Subcutaneous abdominal adipose tissue (tissue), 5 donors: Measurements from ENCODE around the gene DAND5.

Experiments
- H3K27ac ChIP-seq: one replicate; pipeline ENCODE4 v1.7.0; 2013; ENCODE audit warnings: low read depth, mild to moderate bottlenecking, inconsistent platforms, low read length, moderate library complexity
- H3K27me3 ChIP-seq, 5 donors: one replicate each; pipeline ENCODE4 v1.7.0; 2013; ENCODE audit warnings: low read length in 5 of 5, inconsistent platforms in 1 of 5; ENCODE audit not compliant: control insufficient read depth in 5 of 5, insufficient read depth in 4 of 5
- H3K36me3 ChIP-seq, 5 donors: one replicate each; pipeline ENCODE4 v1.7.0; 2013; ENCODE audit warnings: low read length in 5 of 5; ENCODE audit not compliant: control insufficient read depth in 5 of 5, insufficient read depth in 5 of 5
- H3K4me1 ChIP-seq, 5 donors: one replicate each; pipeline ENCODE4 v1.7.0; 2013; ENCODE audit warnings: low read length in 5 of 5, mild to moderate bottlenecking in 3 of 5, moderate library complexity in 1 of 5; ENCODE audit not compliant: control insufficient read depth in 5 of 5, insufficient read depth in 5 of 5
- H3K4me3 ChIP-seq, 5 donors: one replicate each; pipeline ENCODE4 v1.7.0; 2013; ENCODE audit warnings: low read length in 5 of 5, low read depth in 1 of 5
- H3K9ac ChIP-seq, 5 donors: one replicate each; pipeline ENCODE4 v1.7.0; 2013; ENCODE audit warnings: low read length in 5 of 5, mild to moderate bottlenecking in 4 of 5, moderate library complexity in 3 of 5
- H3K9me3 ChIP-seq, 5 donors: one replicate each; pipeline ENCODE4 v1.7.0; 2013; ENCODE audit warnings: low read length in 5 of 5; ENCODE audit not compliant: control insufficient read depth in 5 of 5
- donor health status: healthy.
- donor health status: healthy.
- donor health status: healthy.
- donor health status: healthy.
- donor health status: healthy.

Gene DAND5

DNA sequence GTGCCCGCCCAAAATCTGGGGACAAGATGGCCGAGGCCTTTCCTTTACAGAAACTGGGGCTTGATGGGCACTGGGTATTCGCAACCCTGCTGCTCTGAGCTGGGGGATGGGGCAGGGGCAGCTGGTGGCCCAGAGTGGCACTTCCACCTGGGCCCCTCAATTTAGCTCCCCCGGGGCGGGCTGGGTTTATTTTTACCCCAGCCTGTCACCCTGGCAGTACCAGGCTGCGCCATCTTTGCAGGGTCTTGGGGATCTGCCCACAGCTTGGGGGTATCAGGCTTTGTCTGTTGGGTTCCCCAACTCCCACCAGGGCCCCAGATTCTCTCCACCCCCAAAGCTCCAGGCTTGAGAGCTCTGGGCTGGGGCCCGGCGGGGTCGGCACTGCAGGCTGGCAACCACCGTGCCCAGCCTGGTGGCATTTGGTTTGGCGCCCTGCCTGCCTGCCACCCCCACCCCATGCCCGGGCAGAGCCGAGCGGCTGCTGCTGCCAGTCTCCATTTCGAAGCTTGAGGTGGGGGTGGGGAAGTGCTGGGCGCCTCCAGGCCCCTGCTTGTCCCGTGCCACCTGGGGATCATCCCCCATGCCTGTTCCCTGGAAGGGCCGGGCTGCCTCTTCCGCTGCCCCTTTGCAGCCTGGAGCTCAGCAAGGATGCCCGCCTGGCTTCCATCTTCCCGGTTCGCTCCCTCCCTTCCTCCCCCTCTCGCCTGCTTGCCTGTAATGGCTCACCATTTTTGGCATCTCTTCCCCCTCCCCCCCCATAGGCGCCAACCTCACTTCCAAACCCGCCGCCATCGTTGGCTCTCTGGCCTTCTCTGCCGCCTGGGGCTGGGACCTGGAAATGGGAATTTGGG, 37.3 kb downstream of the DAND5 start:
- Histone ChIP-seq H3K27ac (peak overlapping the region; percentile 90), H3K4me3 (no peak overlapping the region), H3K36me3 (peaks cover 0 to 8% (median 7%) of the 10 kb centered on the region in 5 donors), H3K27me3 (peaks cover 0 to 3% (median 0%) of the 10 kb centered on the region in 5 donors), H3K9ac (peak overlapping the region in 1 of 5 donors; percentile 37), H3K9me3 (no peaks in the 10 kb centered on the region), H3K4me1 (peaks cover 16 to 99% (median 91%) of the 10 kb centered on the region in 5 donors)

DNA sequence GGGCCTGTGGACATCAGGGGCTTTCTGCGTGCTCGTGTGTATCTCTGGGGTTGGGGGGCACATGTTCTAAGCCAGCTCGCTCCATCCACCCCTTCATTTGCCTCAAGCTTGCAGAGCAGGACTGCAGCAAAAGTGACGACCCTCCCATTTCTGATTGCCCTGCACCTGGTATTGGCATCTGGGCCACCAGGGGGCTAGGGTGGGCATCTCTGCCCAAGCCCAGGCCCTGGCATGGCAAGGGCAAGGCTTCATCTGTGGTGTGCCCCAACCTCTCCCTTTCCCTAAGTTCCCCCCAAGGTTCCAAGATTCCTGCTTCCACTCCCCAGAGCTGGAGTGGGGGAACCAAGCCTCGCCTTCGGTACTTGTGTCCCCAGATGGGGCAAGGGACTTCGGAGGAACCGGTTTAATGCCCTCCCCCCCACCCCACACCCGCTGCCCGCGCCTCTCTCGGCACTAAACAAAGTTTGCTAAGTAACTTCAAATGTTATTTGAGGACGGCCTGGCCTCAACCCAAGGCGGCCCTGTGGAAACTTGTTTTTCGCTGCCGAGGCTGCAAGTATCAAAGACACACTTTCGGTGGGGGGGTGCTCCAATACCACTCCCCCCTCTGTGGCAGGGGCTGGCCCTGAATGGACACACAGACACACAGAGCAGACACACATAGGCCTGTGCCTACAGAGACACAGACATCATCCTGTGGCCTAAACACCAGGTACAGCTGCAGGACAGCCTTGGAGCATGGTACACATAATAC, 38.1 kb downstream of the DAND5 start:
- peaks cover 16 to 99% (median 96%) of the 10 kb centered on the region in 5 donors for H3K4me1 ChIP-seq

DNA sequence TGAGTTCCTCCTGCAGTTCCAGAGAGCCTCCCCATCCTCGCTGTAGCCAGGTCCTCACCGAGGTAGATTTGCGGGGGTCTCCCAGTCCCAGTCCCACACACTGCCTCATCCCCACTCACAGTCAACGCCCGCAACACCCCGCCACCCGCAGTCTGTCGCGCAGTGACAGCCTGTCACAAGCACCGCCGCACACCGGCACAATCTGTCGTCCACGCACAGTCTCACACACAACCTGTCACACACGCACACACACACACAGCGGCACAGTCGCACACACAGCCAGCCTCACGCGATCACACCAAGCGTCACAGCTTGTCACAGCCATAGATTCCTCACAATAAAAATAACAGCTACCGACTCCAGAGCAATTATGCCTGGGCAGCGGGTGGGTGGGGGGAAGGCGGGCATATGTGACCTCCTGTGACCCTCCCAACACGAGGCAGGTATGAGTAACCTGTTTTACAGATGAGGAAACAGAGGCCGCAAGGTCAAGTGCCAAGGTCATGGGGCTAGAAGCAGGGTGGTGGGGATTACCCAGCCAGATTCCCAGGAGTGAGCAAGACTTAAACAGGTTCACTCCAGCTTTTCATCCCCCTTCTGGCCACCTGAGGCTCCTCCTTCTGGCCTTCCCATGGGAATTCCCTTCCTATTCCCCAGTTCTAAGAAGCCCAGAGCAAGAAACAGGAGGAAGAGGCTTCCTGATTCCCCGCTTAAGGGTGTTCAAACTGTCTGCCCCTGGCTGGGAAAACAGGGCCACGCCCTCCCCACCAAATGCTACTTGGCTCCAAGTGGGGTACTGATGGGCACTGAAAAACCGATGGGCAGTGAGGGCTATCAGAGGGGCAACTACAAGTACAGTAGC, 39.8 kb downstream of the DAND5 start:
- Histone ChIP-seq H3K27ac (peak overlapping the region; percentile 97), H3K27me3 (peaks cover 0 to 3% (median 0%) of the 10 kb centered on the region in 5 donors), H3K36me3 (peaks cover 0 to 8% (median 6%) of the 10 kb centered on the region in 5 donors), H3K4me3 (no peak overlapping the region), H3K4me1 (peaks cover 9 to 99% (median 96%) of the 10 kb centered on the region in 5 donors), H3K9ac (peak overlapping the region in 3 of 5 donors; percentile 43 to 63 (median 53)), H3K9me3 (no peaks in the 10 kb centered on the region)

More for the DNA sequence above, 38.1 kb downstream of the DAND5 start:
- no peaks in the 10 kb centered on the region for H3K9me3 ChIP-seq
- H3K4me3 ChIP-seq, result peak overlapping the region in 2 of 5 donors; percentile 6 to 12
- peaks cover 0 to 3% (median 0%) of the 10 kb centered on the region in 5 donors for H3K27me3 ChIP-seq
- peaks cover 0 to 8% (median 7%) of the 10 kb centered on the region in 5 donors for H3K36me3 ChIP-seq
- peak overlapping the region in 3 of 5 donors; percentile 19 to 39 (median 37) for H3K9ac ChIP-seq
- peak overlapping the region; percentile 97 for H3K27ac ChIP-seq

DNA sequence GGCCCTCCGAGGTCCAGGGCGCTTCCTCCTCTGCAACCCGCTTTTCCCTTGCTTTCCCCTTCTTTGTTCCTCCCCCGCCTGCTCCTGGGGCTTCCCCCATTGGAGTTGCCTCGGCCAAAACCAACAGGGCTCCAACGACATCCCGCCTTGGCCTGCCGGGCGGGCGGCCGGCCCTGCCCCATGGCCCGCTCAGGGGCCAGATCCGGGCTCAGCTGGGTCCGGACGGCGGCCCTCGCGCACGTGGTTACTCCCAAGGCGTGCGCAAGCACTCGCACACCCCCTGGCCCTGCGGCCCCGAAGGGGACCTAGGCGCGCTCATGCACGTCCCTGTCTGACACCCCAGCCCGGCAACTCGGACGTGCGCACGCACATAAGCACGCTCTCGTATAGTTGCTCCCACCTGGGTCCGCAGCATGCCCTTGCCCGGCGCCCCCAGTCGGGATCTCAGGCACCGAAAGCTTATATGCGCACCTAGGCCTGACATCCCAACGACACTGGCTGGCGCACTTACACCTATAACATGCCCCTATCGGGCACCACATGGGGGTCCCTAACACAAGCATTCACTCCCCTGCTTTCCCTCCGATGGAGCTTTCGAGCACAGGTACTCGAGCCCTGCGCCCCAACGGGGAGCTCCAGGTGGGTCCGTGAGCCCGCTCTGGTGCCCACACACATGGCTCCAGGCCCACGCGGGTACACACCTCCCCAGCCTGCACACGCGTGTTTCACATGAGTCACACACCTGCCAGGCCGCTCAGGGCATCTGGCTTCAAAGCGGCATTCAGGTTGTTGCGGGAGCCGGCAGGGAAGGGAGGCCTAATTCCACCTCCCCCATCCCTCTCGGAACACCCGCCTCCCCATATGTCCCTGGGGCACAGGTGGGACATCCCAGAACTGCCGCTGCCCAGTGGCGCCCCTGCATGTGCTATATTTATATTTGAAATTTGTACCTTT, 40.9 kb downstream of the DAND5 start:
- H3K9me3 ChIP-seq, result no peaks in the 10 kb centered on the region
- peaks cover 0 to 8% (median 5%) of the 10 kb centered on the region in 5 donors for H3K36me3 ChIP-seq
- peaks cover 11 to 100% (median 96%) of the 10 kb centered on the region in 5 donors for H3K4me1 ChIP-seq
- peaks cover 0 to 3% (median 0%) of the 10 kb centered on the region in 5 donors for H3K27me3 ChIP-seq
- H3K4me3 ChIP-seq, result no peak overlapping the region
- H3K9ac ChIP-seq, result peak overlapping the region in 2 of 5 donors; percentile 43 to 53
- peak overlapping the region; percentile 97 for H3K27ac ChIP-seq

DNA sequence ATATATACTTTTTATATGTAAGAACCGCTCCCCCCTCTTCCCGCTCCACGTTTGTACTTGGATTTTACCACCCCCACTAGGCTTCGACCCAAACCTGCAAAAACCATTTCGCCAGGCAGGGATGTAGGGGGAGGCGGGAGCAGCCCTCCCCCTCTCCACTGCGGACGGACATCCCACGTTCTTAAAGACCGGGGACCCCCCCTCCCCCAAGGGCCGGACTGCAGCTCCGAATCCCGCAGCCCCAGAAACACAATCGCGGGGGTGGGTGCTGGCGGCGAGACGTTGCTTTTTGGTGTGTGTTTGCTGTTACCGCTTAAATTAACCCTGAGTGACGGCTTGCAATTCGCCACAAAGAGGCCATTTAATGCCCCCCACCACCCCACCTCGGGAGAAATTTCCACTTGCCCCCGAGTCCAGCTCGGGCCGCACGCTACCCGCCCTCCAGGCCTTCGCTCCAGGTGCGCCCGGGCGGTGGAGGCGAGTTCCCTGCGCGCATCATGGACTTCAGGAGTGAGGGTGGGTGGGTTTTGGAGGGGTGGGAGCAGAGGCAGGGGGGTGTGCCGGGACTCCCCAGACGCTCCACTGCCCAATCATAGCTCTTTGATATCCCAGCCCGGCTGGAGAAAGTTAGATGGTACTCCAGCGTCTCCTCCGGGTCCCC, 41.7 kb downstream of the DAND5 start:
- Histone ChIP-seq H3K9me3 (no peaks in the 10 kb centered on the region), H3K9ac (no peak overlapping the region), H3K4me3 (peak overlapping the region in 1 of 5 donors; percentile 68), H3K36me3 (peaks cover 0 to 8% (median 5%) of the 10 kb centered on the region in 5 donors), H3K27ac (peak overlapping the region; percentile 97), H3K27me3 (peaks cover 0 to 3% (median 0%) of the 10 kb centered on the region in 5 donors), H3K4me1 (peaks cover 12 to 100% (median 96%) of the 10 kb centered on the region in 5 donors)

DNA sequence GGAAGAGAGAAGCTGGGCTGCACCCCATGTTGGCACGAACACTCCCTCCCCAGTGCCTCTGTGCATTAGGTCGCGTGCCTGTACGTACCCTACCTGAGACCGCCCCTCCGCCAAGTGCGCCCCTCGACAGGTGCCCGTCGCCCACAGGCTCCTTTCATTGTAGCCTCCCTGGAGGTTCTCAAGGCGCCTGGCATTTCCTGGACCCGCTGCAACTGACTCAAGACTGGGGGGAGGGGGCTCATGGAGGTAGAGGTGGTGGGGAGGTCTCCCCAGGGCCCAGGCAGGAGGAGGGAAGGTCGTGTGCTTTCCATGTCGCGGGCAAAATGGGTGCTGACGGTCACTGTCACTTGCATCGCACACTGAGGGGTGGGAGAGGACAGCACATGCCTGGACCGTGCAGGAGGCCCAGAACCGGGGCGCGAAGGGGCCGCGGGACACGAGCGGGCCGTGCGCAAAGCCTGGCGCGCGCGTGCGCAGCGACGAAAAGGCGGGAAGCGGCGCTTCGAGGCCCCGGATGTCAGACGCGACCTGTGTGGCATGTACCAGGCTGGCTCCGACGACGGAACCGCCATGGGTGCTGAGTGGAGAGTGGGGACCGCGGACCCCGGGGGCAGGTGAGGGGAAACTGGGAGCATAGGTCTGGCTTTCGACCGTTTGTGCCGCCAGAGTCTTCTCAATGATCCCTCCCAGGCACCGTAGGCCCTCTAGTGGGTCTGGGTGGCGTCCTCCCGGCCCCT, 42.4 kb downstream of the DAND5 start:
- Histone ChIP-seq H3K27me3 (peaks cover 0 to 3% (median 0%) of the 10 kb centered on the region in 5 donors), H3K4me1 (peaks cover 12 to 100% (median 96%) of the 10 kb centered on the region in 5 donors), H3K4me3 (peak overlapping the region in 4 of 5 donors; percentile 47 to 68 (median 60)), H3K27ac (peak overlapping the region; percentile 97), H3K36me3 (peaks cover 0 to 8% (median 5%) of the 10 kb centered on the region in 5 donors), H3K9me3 (no peaks in the 10 kb centered on the region), H3K9ac (peak overlapping the region in 2 of 5 donors; percentile 83 to 85)

DNA sequence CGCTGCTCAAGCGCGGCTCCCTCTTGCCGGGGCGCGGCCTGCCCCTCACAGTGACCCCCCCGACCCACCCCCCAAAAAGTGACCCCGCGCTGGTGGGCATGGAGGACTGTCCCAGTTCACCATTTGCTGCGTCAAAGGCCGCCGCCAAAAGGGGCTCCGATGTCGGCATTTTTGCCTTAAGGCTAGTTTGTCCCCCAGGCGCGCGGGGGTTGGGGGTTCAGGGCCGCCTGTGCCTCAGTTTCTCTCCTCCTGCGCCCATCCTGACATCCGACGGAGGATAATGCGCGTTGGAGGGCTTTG, 43.0 kb downstream of the DAND5 start:
- H3K9ac ChIP-seq, result peak overlapping the region in 4 of 5 donors; percentile 78 to 86 (median 84)
- H3K9me3 ChIP-seq, result no peaks in the 10 kb centered on the region
- H3K36me3 ChIP-seq, result peaks cover 0 to 8% (median 5%) of the 10 kb centered on the region in 5 donors
- H3K4me1 ChIP-seq, result peaks cover 12 to 100% (median 96%) of the 10 kb centered on the region in 5 donors
- peak overlapping the region; percentile 97 for H3K27ac ChIP-seq
- peaks cover 0 to 3% (median 0%) of the 10 kb centered on the region in 5 donors for H3K27me3 ChIP-seq
- H3K4me3 ChIP-seq, result peak overlapping the region; percentile 56 to 68 (median 65)
